GM21723 (cell line): Measurements from ENCODE around the gene ADAMTS7.
"Not testable (repeated sequence)": the region's sequence is repeated elsewhere in the genome, so short reads cannot be mapped to it uniquely, and the experiment has no call there.

Experiments used
- ATAC-seq: cut with Tn5 transposase; IDR thresholded peaks from one replicate; pipeline ENCODE4 v1.9.1; 2021; ENCODE audit warnings: mild to moderate bottlenecking, moderate library complexity; ENCODE audit not compliant: unreplicated experiment

ADAMTS7 gene

GRCh38 chr15:78781381-78781780 is 29.9 kb downstream of the ADAMTS7 start:
- not testable (repeated sequence) for ATAC-seq

GRCh38 chr15:78779975-78780374 is 31.3 kb downstream of the ADAMTS7 start:
- ATAC-seq: not testable (repeated sequence)

GRCh38 chr15:78779176-78779785 is 32.0 kb downstream of the ADAMTS7 start:
- ATAC-seq: not testable (repeated sequence)

- ATAC-seq: no peak
Measured at GRCh38 chr15:78778422-78778821, 32.8 kb downstream of the ADAMTS7 start.

- not testable (repeated sequence) for ATAC-seq
Measured at GRCh38 chr15:78777953-78778345, 33.3 kb downstream of the ADAMTS7 start.

- ATAC-seq: not testable (repeated sequence)
Measured at GRCh38 chr15:78777290-78777952, 33.8 kb downstream of the ADAMTS7 start.

GRCh38 chr15:78776046-78776925 is 35.0 kb downstream of the ADAMTS7 start:
- ATAC-seq: not testable (repeated sequence)

- ATAC-seq: no peak
Measured at GRCh38 chr15:78775472-78775871, 35.8 kb downstream of the ADAMTS7 start.

- ATAC-seq: not testable (repeated sequence)
Measured at GRCh38 chr15:78774451-78774990, 36.7 kb downstream of the ADAMTS7 start.

- ATAC-seq: not testable (repeated sequence)
Measured at GRCh38 chr15:78773765-78774450, 37.4 kb downstream of the ADAMTS7 start.

GRCh38 chr15:78772738-78773137 is 38.5 kb downstream of the ADAMTS7 start:
- ATAC-seq: no peak

GRCh38 chr15:78771436-78772000 is 39.7 kb downstream of the ADAMTS7 start:
- not testable (repeated sequence) for ATAC-seq

GRCh38 chr15:78771020-78771419 is 40.2 kb downstream of the ADAMTS7 start:
- ATAC-seq: not testable (repeated sequence)

- ATAC-seq: not testable (repeated sequence)
Measured at GRCh38 chr15:78769473-78770225, 41.6 kb downstream of the ADAMTS7 start.

- ATAC-seq: no peak
Measured at GRCh38 chr15:78768531-78769408, 42.5 kb downstream of the ADAMTS7 start.

- ATAC-seq: no peak
Measured at GRCh38 chr15:78768096-78768495, 43.2 kb downstream of the ADAMTS7 start.

- no peak for ATAC-seq
Measured at GRCh38 chr15:78767331-78767951, 43.8 kb downstream of the ADAMTS7 start.

- ATAC-seq: not testable (repeated sequence)
Measured at GRCh38 chr15:78766641-78767071, 44.6 kb downstream of the ADAMTS7 start.
